Sigmoid colon (tissue), 7 donors: ENCODE data around the gene PLA2G6. TPM values are rescaled to one million over a fixed set of nuclear protein-coding genes. Genes with fewer than 3 reads are reported as not detected.
A peak's percentile ranks its signal among the peaks of the same experiment; 100 is the strongest.

Source experiments
- DNase-seq: peaks from one replicate; pipeline ENCODE4 v3.0.0-alpha.2; 2019
- H3K27ac ChIP-seq, 4 donors: fragments of 200-600 bp; sonication (generic); one replicate each; pipeline ENCODE4 v1.5.1; 2016 to 2019; ENCODE audit warnings: mild to moderate bottlenecking in 1 of 4
- H3K27me3 ChIP-seq, 3 donors: fragments of 200-600 bp; sonication (generic); one replicate each; pipeline ENCODE4 v1.5.1; 2019; ENCODE audit warnings: mild to moderate bottlenecking in 1 of 3
- H3K36me3 ChIP-seq, 4 donors: fragments of 200-600 bp; sonication (generic); one replicate each; pipeline ENCODE4 v1.5.1; 2016 to 2019
- H3K4me1 ChIP-seq, 4 donors: fragments of 200-600 bp; sonication (generic); one replicate each; pipeline ENCODE4 v1.5.1; 2017 to 2019
- H3K4me3 ChIP-seq, 4 donors: fragments of 200-600 bp; sonication (generic); one replicate each; pipeline ENCODE4 v1.5.1; 2017 to 2019; ENCODE audit warnings: mild to moderate bottlenecking in 2 of 4, moderate library complexity in 1 of 4
- H3K9me3 ChIP-seq, 4 donors: fragments of 200-600 bp in 3 of 4; sonication (generic) in 3 of 4; one replicate each; pipeline versions ENCODE4 v1.5.1 to v1.6.1; 2013 to 2019
- EP300 ChIP-seq, 4 donors: sonication (generic); formaldehyde crosslinking; IDR thresholded peaks; one replicate each; pipeline ENCODE4 v1.6.1; 2017; ENCODE audit warnings: antibody characterized with exemption in 4 of 4
- POLR2A ChIP-seq, 2 donors: fragments of 450-650 bp; IDR thresholded peaks; one replicate each; pipeline ENCODE4 v1.6.1; 2016; ENCODE audit warnings: antibody characterized with exemption in 2 of 2, mild to moderate bottlenecking in 2 of 2, moderate library complexity in 2 of 2
- POLR2AphosphoS5 ChIP-seq, 4 donors: sonication (generic); formaldehyde crosslinking; IDR thresholded peaks; one replicate each; pipeline ENCODE4 v1.6.1; 2017; ENCODE audit warnings: antibody characterized with exemption in 4 of 4
- WGBS, 2 donors: extraction: QIAGEN DNeasy Blood & Tissue Kit; methylation state at CpG; one replicate each; pipeline ENCODE4 v1.1.7; 2013; 5-methylcytosine and 5-hydroxymethylcytosine counted together
- intact Hi-C: fragments of 100-400 bp; cut with DNase I; formaldehyde crosslinking; loops from one replicate; pipeline ENCODE4 v1.15.1; 2023
- polyA plus RNA-seq, 3 donors: library from polyadenylated mRNA; stranded (reverse); fragments of 200-250 nt; gene quantifications; one replicate each; pipeline ENCODE4 v1.2.3, GENCODE V29; 2013
- total RNA-seq, 4 donors: library from RNA; depleted of rRNA; stranded (reverse); fragments of >200 nt; gene quantifications; one replicate each; pipeline ENCODE4 v1.1.0, GENCODE V29; 2016
- TF ChIP-seq, protein P1 (sequence below), 4 experiments: fragments of 450-650 bp in 3 of 4; fragments of 200-600 bp in 1 of 4; IDR thresholded peaks; one replicate each; pipeline ENCODE4 v1.5.1; 2016 to 2019; ENCODE audit warnings: antibody characterized with exemption in 4 of 4, mild to moderate bottlenecking in 3 of 4, moderate library complexity in 2 of 4
- donor health status: healthy with polysubstance abuse.
- donor health status: Bipolar disorder and iron deficiency.
- donor health status: healthy.

The PLA2G6 gene
- total and polyA plus RNA-seq, 7 donors: 6.6 to 36.2 (median 19.4) TPM

DNA sequence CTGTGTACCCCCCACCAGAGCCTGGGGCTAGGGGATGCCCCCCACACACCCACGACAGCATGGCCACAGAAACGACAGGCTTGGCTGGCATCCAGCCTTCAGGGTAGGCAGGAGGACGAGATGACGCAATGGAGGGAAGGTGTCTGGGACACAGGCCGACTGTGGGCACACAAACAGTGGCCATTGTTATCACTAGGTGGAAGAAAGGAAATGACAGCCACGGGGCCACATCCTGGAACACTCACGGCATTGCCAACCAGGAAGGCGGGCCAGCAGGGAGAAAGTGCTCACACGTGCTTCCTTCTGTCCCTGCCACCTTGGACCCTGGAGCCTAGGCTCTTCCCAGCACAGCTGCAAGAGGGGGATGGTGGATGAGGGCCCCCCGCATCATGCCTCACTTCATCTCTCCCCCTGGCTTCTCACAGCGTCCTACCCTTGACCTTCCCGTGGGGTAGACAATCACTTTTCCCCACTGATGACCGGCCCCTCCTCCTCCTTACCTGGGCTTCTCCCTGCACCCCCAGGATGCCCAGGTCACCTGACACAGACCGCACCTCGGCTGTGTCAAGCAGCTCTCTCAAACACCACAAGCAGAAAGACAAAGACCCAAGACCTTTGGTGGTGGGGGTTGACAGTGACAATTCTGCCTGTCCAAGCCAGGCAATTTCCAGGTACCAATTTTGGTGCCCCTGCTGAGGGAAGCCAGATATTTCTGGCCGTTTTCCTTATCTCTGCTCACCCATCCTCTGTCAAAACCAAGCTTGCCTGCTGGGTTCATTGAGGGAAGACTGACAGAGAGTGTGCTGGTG lies 8.6 kb downstream of the PLA2G6 start:
- intact Hi-C loops: no loop called here
- WGBS, 2 donors: 37 to 52% methylated on average over 16 of the region's 16 CpGs
- H3K4me1 ChIP-seq: peaks cover 0 to 25% (median 12%) of the 10 kb centered on the region in 4 donors
- TF ChIP-seq, protein P1, sequence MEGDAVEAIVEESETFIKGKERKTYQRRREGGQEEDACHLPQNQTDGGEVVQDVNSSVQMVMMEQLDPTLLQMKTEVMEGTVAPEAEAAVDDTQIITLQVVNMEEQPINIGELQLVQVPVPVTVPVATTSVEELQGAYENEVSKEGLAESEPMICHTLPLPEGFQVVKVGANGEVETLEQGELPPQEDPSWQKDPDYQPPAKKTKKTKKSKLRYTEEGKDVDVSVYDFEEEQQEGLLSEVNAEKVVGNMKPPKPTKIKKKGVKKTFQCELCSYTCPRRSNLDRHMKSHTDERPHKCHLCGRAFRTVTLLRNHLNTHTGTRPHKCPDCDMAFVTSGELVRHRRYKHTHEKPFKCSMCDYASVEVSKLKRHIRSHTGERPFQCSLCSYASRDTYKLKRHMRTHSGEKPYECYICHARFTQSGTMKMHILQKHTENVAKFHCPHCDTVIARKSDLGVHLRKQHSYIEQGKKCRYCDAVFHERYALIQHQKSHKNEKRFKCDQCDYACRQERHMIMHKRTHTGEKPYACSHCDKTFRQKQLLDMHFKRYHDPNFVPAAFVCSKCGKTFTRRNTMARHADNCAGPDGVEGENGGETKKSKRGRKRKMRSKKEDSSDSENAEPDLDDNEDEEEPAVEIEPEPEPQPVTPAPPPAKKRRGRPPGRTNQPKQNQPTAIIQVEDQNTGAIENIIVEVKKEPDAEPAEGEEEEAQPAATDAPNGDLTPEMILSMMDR (IDR thresholded peaks at IDR 0.05): no peak
- peak; percentile 23 to 71 (median 46) for TF ChIP-seq POLR2AphosphoS5 (IDR thresholded peaks at IDR 0.05)
- no peaks in the 10 kb centered on the region for H3K27me3 ChIP-seq
- peak overlapping the region in 1 of 4 donors; percentile 34 for H3K27ac ChIP-seq
- no peaks in the 10 kb centered on the region for H3K36me3 ChIP-seq
- no peak overlapping the region for H3K4me3 ChIP-seq
- peak; percentile 68 for DNase-seq
- no peaks in the 10 kb centered on the region for H3K9me3 ChIP-seq

DNA sequence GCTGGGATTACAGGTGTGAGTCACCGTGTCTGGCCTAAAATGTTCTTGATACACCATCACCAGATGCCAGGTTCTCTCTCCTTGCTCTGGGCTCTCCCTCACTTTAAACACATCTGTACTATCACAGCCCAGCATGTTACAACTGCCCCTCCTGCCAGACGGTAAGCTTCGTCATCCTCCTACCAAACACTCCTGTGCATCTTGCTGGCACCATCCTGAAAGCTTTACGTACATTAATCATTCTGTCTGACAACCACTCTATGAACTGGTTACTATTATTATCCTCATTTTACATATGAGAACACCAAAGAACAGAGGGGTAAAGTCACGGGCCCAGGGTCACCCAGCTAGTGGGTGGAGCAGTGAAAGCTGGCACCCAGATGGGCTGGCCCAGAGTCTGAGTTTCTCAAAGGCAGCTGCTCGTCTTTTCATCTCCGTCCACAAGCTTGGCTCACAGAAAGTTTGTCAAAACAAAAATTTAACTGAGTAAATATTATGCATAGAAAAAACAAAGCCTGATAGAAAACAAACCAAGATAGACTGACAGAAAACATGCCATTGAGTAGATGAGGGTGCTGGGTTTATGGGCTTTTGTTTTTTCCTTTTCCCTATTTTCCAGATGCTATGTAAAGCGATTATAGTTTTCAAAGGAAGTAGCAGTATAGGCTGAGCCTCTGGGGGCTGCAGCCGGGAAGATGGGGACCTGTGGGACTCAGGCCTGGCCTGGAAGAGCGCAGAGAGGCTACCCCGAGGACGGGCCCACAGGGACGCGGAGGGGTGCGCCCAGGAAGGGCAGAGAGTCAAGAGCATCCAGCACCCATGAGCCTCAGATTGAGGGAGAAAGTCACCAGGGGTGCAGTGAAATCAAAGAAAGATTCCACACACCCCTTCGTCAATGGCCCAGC lies 9.5 kb downstream of the PLA2G6 start:
- DNase-seq: peak; percentile 58
- no peak for TF ChIP-seq POLR2AphosphoS5 (IDR thresholded peaks at IDR 0.05)
- TF ChIP-seq EP300 (IDR thresholded peaks at IDR 0.05): no peak
- TF ChIP-seq, protein P1 (IDR thresholded peaks at IDR 0.05): no peak
- TF ChIP-seq POLR2A (IDR thresholded peaks at IDR 0.05): no peak
- no peaks in the 10 kb centered on the region for H3K27me3 ChIP-seq
- no peaks in the 10 kb centered on the region for H3K9me3 ChIP-seq
- WGBS, 2 donors: 80% methylated on average over 16 of the region's 16 CpGs
- intact Hi-C loops: no loop called here
- peak overlapping the region in 1 of 4 donors; percentile 34 for H3K27ac ChIP-seq
- peaks cover 0 to 24% (median 9%) of the 10 kb centered on the region in 4 donors for H3K4me1 ChIP-seq
- H3K4me3 ChIP-seq: no peak overlapping the region
- no peaks in the 10 kb centered on the region for H3K36me3 ChIP-seq

DNA sequence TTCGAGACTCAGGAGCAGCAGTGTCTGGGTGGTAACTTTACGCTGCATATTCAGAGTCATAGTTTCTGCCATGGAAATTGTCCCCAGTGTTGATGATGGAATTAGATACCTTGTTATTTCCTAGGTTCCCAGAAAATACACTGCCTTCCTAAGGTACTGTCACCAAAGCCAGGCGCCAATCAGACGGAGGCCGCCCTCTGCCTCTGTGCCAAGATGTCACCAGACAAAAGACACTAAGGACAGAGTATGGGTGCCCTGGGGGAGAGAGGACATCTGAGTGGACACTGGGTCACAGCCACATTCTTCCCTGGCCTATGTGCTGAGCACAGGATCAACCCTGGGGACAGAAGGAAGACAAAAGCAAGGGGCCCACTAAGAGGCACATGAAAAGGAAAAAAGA lies 11.2 kb downstream of the PLA2G6 start:
- Histone ChIP-seq H3K4me1 (peaks cover 0 to 13% (median 8%) of the 10 kb centered on the region in 4 donors), H3K27me3 (no peaks in the 10 kb centered on the region), H3K36me3 (no peaks in the 10 kb centered on the region), H3K27ac (no peak overlapping the region), H3K9me3 (no peaks in the 10 kb centered on the region), H3K4me3 (no peak overlapping the region)
- peak; percentile 17 for DNase-seq
- intact Hi-C loops: no loop called here
- TF ChIP-seq POLR2A (IDR thresholded peaks at IDR 0.05): no peak
- no peak for TF ChIP-seq EP300 (IDR thresholded peaks at IDR 0.05)
- TF ChIP-seq, protein P1 (IDR thresholded peaks at IDR 0.05): no peak
- TF ChIP-seq POLR2AphosphoS5 (IDR thresholded peaks at IDR 0.05): no peak
- 97 to 98% methylated on average over 5 of the region's 5 CpGs for WGBS, 2 donors

DNA sequence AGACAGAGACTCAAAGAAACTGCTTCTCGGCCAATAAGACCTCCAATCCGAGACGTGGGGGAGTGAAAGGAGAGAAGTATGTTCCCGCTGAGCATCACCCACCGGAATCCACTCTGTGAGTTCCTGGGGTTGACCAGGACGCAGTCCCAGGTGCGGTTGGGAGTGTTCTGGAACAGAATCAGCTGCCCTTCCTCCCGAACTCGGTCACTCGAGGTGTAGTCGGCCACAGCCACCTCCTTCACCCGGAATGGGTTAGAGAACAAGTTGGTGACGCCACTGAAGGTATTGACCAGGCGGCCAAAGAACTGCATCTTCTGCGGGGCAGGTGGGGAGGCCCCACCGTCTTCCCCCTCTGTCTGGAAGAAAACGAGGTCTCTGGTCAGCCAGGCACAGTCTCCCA lies 12.5 kb downstream of the PLA2G6 start:
- no peak overlapping the region for H3K27ac ChIP-seq
- peak; percentile 27 for DNase-seq
- 92 to 96% methylated on average over 17 of the region's 17 CpGs for WGBS, 2 donors
- H3K4me3 ChIP-seq: no peak overlapping the region
- no peaks in the 10 kb centered on the region for H3K27me3 ChIP-seq
- TF ChIP-seq POLR2A (IDR thresholded peaks at IDR 0.05) (no peak), EP300 (IDR thresholded peaks at IDR 0.05) (no peak), POLR2AphosphoS5 (IDR thresholded peaks at IDR 0.05) (no peak)
- TF ChIP-seq, protein P1 (IDR thresholded peaks at IDR 0.05): no peak
- no peaks in the 10 kb centered on the region for H3K36me3 ChIP-seq
- H3K9me3 ChIP-seq: no peaks in the 10 kb centered on the region
- H3K4me1 ChIP-seq: peaks cover 0 to 12% (median 8%) of the 10 kb centered on the region in 4 donors
- intact Hi-C loops: no loop called here
